Occipital lobe (tissue), 2 donors: ENCODE measurements around the gene PDIA2. TPM values are rescaled to one million over a fixed set of nuclear protein-coding genes. Genes with fewer than 3 reads are reported as not detected.

ENCODE experiments used
- DNase-seq: peaks from one replicate; lab custom pipeline; 2025; lab: John Stamatoyannopoulos, UW
- total RNA-seq: library from RNA; depleted of rRNA; stranded (reverse); fragments of >200 nt; gene quantifications from one replicate; pipeline ENCODE4 v1.2.3, GENCODE V29; 2014

Gene PDIA2
- total RNA-seq, 1 donor from 2014 or later = 6.4 TPM

DNA sequence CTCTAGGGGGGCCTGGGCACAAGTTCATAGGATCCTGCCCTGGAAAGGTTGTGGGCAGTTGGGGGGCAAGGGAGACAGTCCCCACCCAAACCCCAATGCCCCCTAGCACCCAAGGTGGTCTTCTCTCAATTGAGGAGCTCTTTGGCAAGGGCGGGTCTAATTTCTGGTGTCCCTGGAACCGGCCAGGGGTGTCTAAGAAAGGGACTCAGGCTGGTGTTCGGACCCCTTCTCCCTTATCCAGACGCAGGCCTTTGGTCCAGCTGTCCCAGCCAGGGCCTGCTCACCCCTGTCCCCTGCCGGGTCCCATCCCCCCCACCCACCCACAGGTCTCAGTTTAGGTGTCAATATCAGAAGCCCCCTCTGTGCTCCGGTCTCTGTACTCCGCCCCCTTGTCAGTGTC lies 3.4 kb upstream of the PDIA2 start:
- DNase-seq = no peak

DNA sequence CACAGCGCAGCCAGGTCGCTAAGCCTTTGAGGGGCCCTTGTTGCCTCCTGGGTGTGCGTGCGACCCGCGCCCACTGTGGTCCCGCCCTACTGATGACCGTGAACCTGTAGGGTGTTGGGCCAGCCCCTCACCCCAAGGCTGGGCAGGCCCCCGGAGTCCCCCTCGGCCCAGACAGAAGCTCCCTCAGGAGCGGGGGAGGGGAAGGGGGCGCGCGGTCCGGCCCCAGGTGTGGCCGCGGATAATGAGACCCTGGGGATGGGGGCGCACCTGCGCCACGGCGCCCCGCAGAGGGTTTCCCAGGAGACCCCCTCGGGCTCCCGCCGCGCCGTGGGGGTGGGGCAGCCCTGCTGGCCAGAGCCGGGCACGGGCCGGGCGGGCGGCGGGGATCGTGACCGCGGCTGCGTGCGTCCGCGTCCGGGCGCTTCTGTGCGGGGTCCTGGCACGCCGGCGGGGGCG lies 2.9 kb upstream of the PDIA2 start:
- DNase-seq = no peak

DNA sequence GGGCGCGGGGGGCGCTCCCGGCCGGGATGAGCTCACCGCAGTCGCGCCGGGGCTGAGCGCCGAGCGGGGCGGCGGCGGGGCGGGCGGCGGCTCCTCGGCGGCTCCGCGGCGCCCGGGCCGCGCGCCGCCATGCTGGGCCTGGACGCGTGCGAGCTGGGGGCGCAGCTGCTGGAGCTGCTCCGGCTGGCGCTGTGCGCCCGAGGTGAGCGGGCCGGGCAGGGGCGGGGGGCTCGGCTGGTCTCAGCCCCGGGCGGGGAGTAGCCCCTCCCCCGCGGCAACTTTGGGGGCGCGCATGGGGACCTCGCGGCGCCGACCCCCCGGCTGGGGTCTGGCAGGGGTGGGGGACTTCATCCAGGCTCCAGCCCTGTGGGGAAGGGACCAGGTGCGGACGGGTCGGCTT lies 2.4 kb upstream of the PDIA2 start, which contains the start of gene ARHGDIG:
Gene ARHGDIG (plus strand): TSS at position 40 of the 400 bp plus-strand sequence. CDS start 90 bp downstream, at position 130.
- DNase-seq = no peak

DNA sequence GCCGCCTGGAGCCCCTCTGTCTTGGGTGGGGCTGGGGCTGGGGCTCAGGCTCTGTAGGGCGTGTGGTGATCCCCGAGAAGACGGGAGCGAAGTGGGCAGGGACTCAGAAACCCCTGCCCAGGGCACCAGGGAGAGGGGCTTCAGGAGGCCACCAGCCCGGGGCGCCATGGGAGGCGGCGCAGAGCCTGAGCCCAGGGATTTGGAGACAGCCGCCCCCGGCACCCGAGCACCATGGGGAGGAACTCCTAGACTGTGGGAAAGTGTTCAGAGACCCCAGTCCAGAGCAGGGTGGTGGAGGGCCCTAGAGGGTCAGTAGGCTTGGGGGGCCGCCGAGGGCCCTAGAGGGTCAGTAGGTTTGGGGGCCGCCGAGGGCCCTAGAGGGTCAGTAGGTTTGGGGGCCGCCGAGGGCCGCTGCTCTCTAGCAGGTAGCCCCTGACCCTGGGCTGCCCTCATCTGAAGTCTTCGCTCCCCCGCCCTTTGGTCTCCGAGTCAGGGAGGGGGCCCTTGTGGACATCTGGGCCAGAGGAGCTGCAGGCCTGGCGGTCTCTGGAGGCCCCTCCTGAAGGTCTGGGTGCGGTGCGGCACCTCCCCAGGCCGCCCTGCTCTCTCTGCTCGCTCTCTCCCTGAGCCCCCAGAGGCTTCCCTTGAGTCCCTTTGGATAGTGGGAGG lies 1.8 kb upstream of the PDIA2 start:
- DNase-seq = no peak

DNA sequence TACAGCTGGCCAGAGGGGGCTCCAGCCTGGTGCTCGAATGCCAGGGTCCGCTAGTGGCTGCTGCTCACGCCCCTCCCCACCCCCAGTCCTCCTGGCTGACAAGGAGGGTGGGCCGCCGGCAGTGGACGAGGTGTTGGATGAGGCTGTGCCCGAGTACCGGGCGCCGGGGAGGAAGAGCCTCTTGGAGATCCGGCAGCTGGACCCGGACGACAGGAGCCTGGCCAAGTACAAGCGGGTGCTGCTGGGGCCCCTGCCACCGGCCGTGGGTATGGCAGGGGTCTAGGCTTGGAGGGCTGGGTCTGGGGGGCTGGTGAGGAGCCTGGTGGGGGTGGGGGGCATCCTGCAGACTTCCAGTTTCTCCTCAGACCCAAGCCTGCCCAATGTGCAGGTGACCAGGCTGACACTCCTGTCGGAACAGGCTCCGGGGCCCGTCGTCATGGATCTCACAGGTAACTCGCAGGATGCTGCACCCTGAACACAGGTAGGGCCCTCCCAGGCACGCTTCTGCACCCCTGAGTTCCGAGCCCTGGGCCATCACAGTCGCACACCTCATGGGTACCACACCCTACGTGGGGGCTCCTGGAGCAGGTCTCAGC lies 1.2 kb upstream of the PDIA2 start:
- no peak for DNase-seq

DNA sequence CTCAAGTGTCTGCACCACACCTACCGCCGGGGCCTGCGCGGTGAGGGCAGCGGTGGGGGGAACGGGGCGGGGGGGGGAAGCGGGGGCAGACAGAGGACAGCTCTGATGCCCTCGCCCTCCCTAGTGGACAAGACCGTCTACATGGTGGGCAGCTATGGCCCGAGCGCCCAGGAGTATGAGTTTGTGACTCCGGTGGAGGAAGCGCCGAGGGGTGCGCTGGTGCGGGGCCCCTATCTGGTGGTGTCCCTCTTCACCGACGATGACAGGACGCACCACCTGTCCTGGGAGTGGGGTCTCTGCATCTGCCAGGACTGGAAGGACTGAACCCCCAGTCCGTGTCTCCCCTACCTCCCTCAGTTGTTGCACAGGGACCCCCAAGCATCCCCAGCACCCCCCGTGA lies 473 bp upstream of the PDIA2 start:
- DNase-seq = no peak

DNA sequence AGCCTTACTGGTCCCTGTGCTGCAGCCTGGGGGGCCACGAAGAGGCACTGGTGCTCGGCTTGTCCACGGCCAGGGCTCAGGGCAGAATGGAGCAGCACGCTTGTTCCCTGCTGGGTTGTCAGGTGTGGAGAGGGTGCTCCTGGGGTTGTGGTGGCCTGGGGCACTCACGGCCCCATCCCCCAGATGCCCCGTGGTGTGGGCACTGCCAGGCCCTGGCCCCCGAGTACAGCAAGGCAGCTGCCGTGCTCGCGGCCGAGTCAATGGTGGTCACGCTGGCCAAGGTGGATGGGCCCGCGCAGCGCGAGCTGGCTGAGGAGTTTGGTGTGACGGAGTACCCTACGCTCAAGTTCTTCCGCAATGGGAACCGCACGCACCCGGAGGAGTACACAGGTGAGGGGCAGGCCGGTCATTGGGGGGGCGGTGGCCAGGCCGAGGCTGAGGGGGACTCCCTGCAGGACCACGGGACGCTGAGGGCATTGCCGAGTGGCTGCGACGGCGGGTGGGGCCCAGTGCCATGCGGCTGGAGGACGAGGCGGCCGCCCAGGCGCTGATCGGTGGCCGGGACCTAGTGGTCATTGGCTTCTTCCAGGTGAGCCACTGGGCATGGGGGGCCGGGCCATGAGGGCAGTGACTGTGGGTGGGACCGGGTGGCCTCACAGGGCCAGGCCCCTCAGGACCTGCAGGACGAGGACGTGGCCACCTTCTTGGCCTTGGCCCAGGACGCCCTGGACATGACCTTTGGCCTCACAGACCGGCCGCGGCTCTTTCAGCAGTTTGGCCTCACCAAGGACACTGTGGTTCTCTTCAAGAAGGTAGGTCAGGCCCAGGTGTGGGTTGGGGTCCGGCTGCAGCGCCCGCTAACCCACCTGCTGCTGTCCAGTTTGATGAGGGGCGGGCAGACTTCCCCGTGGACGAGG lies 1.5 kb downstream of the PDIA2 start:
- no peak for DNase-seq

DNA sequence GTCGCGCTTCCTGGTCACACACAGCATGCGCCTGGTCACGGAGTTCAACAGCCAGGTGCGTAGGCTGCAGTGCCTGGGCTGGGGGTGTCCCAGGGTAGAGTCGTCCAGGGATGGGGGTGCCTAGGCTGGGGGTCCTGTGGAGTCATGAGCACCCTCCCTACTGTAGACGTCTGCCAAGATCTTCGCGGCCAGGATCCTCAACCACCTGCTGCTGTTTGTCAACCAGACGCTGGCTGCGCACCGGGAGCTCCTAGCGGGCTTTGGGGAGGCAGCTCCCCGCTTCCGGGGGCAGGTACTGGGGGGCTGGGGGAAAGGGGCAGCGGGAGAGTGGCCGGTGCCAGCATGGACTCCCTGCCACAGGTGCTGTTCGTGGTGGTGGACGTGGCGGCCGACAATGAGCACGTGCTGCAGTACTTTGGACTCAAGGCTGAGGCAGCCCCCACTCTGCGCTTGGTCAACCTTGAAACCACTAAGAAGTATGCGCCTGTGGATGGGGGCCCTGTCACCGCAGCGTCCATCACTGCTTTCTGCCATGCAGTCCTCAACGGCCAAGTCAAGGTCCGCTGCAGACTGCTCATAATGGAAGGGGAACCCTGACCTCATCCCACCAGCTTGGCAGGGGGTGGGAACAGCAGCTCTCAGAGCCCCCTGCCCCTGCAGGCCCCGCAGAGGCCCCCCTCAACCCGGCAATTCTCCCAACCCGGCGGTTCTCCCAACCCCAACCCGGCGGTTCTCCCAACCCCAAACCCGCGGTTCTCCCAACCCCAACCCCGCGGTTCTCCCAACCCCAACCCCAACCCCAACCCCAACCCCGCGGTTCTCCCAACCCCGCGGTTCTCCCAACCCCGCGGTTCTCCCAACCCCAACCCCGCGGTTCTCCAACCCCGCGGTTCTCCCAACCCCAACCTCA lies 2.4 kb downstream of the PDIA2 start:
- no peak for DNase-seq

DNA sequence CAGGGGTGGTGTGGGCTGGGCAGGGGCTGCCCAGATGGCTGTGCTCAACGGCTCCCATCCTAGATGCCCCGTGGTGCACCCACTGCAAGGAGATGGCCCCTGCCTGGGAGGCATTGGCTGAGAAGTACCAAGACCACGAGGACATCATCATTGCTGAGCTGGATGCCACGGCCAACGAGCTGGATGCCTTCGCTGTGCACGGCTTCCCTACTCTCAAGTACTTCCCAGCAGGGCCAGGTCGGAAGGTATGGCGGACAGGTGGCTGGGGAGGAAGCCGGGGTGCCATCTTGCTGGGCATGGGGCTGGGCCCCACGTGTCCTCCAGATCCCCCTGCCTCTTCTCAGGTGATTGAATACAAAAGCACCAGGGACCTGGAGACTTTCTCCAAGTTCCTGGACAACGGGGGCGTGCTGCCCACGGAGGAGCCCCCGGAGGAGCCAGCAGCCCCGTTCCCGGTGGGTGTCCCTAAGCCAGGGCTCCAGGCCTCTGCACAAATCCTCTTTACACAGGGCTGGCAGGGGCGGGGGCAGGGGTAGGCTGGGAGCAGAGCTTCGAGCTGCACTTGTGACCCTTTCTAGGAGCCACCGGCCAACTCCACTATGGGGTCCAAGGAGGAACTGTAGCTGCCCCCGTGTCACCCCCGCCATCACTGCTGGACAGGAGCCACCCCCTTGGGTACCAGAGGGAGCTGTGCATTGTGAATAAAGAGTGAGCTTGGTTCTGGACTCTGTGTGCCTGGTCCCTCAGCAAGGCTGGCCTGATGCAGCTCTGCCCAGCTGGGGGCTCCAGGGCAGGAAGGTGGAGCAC lies 3.7 kb downstream of the PDIA2 start:
- DNase-seq = no peak

DNA sequence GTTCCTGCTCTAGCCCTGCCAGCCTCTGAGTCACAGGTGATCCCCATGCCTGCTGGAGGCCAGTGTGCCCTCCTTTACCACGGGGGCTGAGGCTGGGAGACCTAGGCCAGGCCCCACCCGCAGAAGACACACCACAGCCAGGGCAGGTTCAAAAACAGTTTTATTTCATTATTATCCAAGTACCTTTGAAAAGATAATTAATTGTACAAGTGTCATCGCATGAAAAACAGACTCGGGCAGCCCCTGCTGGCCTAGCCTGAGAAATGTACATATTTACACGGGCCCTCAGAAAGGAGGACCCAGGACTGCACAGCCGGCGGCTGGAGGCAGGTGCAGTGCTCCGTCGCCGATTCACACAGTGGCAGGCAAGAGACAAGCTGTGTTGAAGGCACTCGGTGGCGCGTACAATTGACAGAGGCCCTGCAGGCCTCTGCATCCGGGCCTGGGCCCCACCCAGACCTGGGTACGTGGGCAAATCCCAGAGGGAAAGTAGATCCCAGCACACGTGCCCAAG lies 4.4 kb downstream of the PDIA2 start:
- DNase-seq = no peak

DNA sequence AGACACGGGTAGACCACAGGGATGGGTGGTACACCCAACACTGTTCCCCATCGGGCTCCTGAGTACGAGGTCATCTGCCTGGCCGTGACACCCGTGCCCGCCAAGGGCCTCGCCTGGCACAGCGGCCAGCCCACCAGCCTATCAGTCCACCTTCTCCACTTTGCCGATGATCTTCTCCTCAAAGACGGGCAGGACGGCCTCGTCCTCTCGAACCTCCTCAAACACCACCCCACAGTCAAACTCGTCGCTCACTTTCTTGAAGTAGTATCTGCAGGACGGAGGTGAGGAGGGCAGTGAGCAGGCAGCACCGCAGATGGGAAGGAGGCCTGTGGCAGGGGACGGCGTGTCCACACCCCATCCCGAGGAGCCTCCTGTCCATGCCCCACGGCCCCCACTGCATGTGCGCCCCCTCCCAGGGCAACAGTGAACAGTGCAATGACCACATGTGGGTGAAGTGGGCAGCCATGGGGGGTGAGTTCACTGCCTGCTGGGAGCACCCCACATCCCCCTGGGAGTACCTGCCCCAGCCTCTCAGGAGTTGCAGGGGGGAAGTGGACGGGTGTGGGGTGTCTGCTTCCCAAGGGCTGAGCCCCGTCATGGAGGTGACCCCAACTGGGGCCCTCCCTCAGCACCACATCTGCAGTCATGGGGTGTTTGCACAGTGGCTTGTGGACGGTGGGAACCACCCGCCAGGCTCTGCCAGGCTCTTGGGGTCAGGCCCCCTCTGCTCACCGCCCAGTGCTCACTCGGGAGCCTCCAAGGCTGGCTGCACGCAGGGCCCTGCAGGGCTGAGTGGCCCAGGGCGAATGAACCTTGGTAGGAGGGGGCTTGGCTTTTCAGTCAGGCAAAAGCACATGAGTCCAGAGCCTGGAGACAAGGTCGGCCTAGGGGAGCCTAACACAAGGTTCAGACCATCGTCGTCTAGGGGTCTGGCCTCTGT lies 5.3 kb downstream of the PDIA2 start:
- no peak for DNase-seq

DNA sequence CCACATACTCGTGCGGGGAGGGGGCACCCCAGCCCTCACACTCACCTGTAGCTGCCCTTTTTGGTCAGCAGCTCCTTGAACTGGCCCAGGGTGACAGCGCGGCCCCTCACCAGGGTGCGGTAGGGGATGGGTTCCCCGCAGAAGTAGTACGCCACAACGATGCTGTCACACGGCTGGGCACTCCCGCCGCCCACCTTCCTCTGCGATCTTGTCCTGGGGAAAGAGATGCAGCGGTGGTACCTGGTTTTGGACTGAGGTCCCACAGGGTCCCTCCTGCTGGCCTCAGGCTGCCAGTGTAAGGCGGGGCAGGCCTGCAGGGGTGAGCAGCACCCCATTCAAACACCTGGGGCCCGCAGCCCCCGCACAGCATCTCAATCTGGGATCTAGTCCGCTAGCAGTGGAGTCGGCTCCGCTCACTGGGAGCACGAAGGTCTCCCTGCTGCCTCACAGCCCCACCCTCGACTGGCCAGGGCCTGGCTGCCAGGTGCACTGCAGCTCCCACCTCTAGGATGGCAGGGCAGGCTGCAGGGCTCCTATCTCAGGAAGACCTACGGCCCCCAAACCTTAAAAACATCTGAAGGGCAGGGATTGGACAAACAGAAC lies 6.5 kb downstream of the PDIA2 start:
- no peak for DNase-seq

DNA sequence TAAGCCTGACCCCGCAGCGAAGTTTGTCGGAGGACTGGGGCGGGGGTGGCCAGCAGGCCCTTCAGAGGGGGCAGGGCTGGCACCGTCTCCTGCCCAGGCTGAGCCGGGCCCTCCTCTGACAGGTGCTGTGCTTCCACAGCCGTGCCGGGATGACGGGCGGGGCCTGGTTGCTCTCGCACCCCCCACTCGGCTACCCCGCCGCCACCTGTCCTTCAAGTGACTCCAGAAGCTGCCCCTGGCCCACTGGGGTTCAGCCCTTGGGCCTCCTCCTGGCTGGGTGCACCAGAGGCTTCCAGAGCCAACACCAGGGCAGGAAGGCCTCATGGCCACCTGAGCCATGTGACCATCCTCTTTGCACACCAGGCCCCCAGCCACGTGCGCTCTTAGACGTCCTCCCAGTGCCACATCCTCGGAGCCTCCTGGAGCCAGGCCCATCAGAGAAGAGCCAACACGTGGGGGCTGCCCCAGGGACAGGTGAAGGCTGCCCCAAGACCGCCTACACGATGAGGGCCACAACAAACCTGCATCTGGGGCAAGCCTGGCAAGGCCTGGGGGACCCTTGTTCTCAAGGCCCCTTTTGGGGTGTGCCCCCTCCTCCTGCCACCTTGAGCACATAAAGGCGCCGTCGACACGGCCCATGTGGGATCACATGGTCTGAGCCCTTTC lies 7.2 kb downstream of the PDIA2 start:
- no peak for DNase-seq

DNA sequence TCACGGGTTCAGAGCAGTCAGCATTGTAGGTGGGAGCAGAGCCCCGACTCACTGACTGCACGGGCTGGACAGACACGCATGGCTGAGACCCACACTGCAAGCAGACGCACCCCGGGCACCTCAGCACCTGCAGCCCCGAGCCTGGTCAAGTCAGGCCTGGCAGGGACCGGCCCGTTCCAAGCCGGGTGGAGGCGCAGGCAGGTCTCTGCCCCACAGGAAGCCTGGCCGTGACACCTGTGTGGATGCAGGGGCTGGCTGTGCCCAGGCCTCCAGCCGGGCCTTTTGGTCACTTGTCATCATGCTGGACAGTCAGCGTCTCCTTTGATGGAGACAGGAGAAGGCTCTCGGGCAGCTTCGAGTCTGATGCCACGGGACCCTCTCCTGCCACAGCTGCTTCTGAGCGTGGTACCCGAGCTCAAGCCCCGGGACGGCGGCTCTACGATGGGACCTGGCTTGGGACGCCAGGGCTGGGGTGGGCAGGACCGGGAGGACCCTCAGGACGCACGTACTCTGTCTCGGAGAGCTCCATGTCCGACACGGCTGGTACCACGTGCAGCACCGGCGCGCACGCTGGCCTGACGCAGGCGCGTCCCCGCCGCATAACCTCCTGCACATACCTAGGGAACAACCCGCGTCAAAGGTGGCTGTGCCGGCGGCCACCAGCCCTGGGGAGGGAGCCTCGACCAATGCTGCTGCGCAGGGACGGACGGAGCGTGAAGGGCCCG lies 7.9 kb downstream of the PDIA2 start:
- no peak for DNase-seq

DNA sequence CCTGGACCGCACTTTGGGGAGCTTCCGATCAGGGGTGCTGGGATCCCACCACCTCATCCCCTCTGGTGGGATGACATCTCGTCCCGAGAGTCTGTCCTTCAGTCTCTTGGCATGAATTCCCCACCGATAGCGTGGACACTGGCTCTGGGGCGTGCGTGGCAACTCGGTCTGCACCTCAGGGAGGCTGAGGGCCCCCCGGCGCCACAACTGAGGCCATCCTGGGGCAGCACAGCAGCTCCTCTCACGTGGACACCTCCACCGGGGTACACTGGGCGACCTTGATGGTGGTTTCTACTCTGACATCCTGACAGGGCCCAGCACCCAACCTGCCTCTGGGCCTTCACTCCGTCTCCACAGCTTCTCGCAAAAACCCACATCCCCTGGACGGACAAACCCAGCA lies 8.6 kb downstream of the PDIA2 start:
- DNase-seq = no peak

DNA sequence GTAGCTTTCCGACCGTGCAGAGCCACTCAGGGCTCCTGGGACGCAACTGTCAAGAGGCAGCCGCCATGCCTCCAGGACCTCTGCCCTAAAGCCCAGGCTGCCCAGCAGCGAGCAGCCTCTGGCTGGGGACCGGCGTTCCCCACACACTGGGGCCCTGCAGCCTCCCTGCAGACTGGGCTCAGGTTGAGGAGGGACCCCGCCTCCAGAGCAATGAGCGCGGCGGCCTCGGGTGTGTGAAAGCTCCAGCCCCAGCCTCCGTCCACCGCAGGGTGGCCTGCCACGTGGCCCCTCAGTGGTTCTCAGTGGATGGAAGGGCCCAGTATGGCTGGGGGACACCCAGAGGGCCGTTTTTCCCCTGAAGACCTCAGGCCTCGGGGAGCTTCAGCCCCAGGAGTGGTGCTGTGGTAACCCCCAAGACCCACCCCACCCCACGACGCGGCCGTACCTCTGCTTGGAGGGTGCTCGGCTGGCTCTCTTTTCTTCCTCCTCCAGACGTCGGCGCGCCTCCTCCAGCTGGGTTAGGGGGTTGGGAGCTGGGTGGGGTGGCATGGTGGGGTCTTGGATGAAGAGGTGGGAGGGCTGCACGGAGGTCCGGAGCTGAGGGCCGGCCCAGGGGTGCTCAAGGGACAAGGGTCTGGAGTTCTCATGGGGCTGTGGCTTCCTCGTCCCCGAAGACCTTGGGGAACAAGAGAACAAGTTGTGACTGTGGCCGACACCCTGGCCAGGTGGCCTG lies 10.2 kb downstream of the PDIA2 start:
- no peak for DNase-seq

DNA sequence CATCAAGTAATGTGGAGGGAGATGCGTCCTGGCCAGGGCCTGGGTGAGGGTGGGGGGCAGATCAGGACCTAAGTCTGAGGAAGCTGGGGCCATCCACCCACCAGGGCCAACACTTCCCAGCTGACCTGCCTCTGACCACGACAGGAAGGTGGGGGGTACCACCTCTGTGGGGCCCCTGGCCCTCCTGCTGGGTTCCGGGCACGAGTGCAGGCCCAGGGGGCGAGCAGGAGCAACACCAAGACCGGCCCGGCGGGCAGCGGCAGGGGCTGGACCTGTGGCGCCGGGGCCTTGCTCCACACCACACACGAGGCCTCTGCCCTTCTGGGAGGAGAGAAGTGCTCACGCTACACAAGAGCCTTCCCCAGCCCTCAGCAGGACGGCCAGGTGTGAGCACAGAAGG lies 13.3 kb downstream of the PDIA2 start:
- DNase-seq = no peak
